Activated CD4-positive, CD25-positive, alpha-beta regulatory T cell treated with anti-CD3 and anti-CD28 coated beads, Interleukin-2, amount 50 U/mL, for 72 hours (primary cell): ENCODE measurements around the gene CTNNBL1.

Experiments
- DNase-seq: peaks from one replicate; pipeline ENCODE4 v3.0.0; 2021

The CTNNBL1 gene

GRCh38 chr20:37882961-37883712, 189.3 kb downstream of the CTNNBL1 start:
- DNase-seq, result no peak

- no peak for DNase-seq
Measured at GRCh38 chr20:37885042-37885441, 191.2 kb downstream of the CTNNBL1 start.

GRCh38 chr20:37885593-37886503, 192.0 kb downstream of the CTNNBL1 start:
- no peak for DNase-seq

- no peak for DNase-seq
Measured at GRCh38 chr20:37886851-37887297, 193.0 kb downstream of the CTNNBL1 start.

- no peak for DNase-seq
Measured at GRCh38 chr20:37888641-37889040, 194.8 kb downstream of the CTNNBL1 start.

DNA sequence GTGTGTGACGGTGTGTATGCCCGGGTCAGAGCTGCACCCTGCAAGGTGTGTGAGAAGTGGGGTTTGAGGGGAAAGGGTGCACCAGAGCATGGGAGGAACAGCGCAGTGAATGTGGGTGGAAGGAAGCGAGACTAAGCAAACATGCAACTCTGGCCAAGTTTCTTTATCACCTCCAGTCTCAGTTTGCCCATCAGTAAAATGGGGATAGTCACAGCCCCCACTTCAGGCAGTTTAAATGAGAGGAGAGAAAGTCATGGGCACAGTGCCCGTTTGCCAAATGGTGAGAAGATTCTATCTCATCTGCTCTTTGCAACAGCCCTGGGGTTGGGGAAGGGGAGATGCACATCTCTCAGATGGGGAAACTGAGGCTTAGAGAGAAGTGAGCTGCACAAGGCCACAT, 196.3 kb downstream of the CTNNBL1 start:
- DNase-seq, result no peak

DNA sequence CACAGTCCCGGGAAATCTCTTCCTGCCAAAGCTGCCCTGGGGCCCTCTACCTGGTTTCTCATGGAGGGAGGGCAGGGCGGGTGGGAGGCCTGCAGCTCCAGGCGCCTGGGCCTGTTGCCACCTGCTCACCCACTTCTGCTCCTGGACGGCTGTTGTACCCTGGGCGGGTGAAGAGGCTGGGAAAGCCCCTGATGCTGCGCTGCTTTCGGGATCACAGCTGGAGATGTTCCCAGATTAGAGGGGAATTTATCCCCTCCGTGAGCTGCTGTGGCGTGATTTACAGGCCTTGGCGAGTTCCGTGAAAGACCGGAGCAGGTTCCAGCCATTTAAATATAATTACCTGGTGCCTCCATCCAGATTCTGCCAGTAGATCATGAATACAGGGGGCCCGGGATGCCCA, 196.8 kb downstream of the CTNNBL1 start:
- no peak for DNase-seq

DNA sequence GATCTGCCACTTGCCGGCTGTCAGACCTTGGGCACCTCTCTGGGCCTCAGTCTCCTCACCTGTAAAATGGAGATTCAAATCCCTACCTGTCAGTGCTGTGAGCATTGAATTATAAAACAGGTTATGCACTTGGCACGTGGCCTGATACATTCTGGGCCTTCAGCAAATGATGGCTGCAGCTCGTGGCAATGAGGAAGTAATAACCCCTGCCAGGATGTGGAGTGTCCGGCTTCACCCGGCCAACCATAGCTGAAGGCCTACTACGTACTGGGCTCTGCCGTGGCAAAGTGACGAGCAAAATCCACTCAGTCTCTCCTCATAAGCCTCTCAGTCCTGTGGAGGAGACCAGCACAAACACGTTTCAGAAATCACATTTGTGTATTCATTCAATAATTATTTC, 198.2 kb downstream of the CTNNBL1 start:
- DNase-seq, result no peak

DNA sequence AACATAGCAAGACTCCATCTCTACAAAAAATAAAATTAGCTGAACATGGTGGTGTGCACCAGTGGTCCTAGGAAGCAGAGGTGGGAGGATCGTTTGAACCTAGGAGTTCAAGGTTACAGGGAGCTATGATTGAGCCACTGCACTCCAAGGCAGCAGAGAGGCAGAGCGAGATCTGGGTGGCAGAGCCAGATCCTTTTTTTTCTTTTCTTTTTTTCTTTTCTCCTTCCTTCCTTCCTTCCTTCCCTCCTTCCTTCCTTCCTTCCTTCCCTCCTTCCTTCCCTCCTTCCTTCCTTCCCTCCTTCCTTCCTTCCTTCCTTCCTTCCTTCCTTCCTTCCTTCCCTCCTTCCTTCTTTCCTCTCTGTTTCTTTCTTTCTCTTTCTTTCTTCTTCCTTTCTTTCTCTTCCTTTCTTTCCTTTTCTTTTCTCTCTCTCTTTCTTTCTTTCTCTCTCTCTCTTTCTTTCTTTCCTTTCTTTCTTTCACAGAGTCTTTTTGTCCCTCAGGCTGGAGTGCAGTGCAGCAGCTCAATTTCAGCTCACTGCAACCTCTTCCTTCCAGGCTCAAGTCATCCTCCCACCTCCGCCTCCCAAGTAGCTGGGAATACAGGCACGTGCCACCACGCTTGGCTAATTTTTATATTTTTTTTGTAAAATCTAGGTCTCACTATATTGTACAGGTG, 199.9 kb downstream of the CTNNBL1 start:
- no peak for DNase-seq

GRCh38 chr20:37894454-37894853, 200.6 kb downstream of the CTNNBL1 start:
- no peak for DNase-seq

DNA sequence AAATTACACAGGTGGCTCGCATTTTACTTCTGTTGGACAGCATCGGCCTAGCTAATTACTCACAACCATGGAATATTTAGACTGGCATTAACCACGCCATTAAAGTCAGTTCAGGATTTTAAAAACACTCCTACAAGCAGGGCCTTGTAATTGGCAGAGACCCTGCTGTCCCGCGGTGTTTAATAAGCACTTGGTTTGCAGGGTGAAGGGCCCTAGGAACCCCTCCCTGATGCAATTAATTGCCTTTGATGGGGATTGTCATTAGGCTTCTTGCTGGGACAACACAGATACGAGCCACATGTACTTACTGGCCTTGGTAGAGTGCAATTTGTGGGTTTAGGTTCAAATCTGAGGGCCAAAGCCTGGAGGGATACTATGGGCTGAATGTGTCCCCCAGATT, 201.3 kb downstream of the CTNNBL1 start:
- DNase-seq, result no peak

- DNase-seq, result no peak
Measured at GRCh38 chr20:37896932-37897548, 203.2 kb downstream of the CTNNBL1 start.

DNA sequence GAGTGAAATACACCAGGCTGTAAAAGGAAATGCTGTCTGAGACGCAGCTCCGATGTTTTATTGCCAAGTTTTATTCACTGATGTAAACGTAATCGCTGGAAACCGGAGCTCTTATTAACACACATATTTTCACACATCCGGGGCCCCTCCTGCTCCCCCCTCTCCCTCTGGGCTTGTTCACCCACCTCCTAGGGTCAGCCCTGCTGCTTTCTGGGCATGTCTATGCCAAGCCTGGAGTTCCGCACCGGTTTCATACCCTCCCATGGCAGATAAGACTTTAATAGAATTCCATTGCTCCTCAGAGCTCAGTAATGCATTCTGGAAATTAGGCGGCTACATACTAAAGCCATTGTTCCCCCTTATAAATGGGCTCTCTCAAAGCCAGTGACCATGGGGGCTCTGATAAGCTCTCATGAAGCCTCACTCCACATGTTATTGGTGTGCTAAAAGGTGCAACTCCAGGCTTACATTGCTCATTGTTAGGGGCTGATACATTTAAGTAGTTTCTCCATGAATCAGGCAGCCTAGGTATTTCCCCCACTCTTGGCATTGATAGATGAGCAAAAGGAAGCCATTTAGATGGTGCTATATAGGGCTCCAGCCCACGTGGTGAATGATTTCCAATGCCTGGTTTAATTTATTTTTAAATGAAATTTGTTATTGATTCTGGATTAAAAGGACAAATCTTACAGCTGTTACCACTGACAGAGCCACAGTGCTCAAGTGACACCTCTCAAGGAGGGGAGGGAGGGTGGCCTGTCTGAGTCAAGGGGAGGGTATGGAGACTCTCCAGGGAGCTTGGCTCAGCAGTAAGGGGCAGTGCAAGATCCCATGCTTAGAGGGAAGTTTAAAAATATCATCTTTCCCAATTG, 204.6 kb downstream of the CTNNBL1 start:
- DNase-seq, result no peak

DNA sequence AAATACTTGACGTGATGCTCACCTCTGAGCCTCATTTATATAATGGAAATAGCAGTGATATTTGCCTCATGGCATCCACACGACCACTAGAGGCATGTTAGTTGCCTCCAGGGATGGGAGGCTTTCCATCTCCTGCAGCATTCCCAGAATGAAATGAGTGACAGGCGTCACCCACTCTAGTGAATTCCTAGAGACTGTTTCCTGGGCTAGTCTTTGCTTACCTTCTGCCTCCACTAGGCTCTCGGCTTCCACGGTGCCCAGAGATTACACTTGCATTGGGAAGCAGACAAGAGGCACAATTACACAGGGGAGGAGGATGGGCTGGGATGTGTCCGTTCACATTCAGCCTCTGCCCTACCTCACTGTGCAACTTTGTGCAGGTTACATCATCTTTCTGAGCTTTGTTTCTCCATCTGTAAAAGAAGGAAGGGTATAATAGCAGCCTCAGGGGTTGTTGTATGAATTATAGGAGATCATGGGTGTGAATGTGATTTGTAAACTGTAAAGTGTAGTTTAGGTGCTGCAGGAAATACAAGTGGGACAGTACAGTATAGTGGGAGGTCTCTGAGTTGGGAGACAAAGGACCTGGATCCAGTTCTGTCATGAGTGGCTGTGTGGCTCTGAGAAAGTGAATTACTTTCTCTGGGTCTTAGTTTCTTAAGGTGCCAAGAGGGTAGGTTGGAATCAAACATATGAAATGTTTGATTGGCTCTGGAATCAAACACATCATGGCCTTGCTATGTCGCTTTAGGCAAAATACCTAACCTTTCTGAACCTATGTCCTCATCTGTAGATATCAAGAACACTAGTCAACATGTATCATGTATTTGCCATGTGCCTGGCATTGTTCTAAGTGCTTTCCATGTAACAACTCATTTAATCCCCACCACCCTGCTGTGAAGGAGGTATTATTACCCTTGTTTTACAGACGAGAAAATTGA, 205.5 kb downstream of the CTNNBL1 start:
- no peak for DNase-seq

GRCh38 chr20:37901240-37901639, 207.4 kb downstream of the CTNNBL1 start:
- no peak for DNase-seq

DNA sequence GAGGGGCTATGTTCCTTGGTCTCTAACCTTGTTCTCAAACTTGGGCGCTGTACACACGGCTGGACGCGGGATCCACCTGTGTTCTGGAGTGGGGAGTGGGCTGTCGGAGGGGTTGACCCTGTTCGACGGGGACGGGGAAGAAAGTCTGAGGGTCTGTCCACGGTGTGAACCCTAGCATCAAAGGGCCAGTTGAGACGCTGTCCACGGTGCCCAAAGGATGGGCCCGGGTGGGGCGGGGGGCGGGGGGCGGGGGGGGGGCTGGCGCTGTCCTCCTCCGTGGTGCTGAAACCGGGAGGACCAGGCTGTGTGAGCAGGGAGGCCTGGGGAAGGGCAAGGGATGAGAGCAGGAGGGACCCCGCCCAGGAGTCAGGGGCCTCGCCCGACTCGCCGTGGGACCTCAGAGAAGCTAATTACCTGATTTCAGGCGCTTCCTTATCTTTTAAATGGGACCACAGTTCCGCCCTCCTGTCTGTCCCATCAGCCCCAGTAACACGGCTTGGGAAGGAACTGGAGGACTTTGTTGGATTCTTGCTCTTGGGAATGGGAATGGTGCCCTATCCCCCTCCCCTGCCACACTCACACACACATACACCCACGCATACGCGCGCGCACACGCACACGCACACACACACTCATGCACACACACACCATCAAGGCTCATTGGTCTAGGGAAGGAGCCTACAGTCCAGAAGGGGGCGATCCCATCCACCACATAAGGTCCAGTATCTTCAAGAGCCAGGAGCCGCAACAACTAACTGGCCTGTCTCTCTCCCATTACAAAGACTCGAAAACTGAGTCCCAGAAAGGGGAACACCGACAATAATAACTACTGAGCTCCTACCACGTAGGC, 208.0 kb downstream of the CTNNBL1 start:
- no peak for DNase-seq

GRCh38 chr20:37902504-37903313, 208.9 kb downstream of the CTNNBL1 start, which contains the start of gene VSTM2L:
TSS of gene VSTM2L (plus strand) at chr20:37903127. CDS start at chr20:37903351, 224 bp downstream.
- no peak for DNase-seq

DNA sequence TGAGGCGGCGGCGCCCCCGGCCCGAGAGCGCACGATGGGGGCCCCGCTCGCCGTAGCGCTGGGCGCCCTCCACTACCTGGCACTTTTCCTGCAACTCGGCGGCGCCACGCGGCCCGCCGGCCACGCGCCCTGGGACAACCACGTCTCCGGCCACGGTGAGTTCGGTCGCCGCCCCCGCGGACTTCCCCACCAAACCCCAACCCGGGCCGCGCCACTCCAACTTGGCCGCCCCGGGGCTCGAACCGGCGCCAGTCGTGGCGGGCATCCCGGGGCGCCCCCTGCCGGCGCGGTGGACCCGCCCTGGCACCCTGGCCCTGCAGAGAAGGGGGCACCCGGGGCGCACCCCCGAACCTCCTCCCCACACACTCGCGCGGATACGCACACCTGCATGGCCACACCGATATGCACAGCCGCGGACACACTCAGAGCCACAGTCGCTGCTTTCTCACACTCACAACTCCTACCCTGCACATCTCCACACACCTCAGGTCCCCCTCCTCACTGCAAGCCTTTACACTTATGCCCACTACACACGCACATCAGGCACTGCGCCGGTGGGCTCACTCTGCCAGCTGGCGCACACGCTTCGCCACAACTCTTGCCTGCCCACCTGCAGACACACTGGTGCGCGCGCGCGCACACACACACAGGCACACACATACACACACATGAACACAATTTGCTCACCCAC, 209.6 kb downstream of the CTNNBL1 start:
- no peak for DNase-seq
